IPS-20b (cell line): ENCODE data around the gene SLC9A3.

ENCODE experiments used
- H3K27ac ChIP-seq: one replicate; pipeline ENCODE4 v1.5.1; 2013; ENCODE audit warnings: low read length
- H3K27me3 ChIP-seq: 2 replicates; pipeline ENCODE4 v1.6.1; 2013; ENCODE audit warnings: mild to moderate bottlenecking, low read length, inconsistent platforms; ENCODE audit not compliant: insufficient read depth
- H3K36me3 ChIP-seq: 2 replicates; pipeline ENCODE4 v1.6.1; 2013; ENCODE audit warnings: low read depth, mild to moderate bottlenecking, inconsistent platforms, low read length, moderate library complexity; ENCODE audit not compliant: insufficient read depth
- H3K4me1 ChIP-seq: 2 replicates; pipeline ENCODE4 v1.6.1; 2013; ENCODE audit warnings: mild to moderate bottlenecking, control low read depth, inconsistent platforms, low read length, moderate library complexity; ENCODE audit not compliant: insufficient read depth
- H3K4me3 ChIP-seq: 2 replicates; pipeline ENCODE4 v1.5.1; 2013; ENCODE audit warnings: mild to moderate bottlenecking, low read length, inconsistent platforms
- H3K9ac ChIP-seq: 2 replicates; pipeline ENCODE4 v1.6.1; 2013; ENCODE audit warnings: low read depth, mild to moderate bottlenecking, inconsistent platforms, low read length, moderate library complexity
- H3K9me3 ChIP-seq: 2 replicates; pipeline ENCODE4 v1.6.1; 2013; ENCODE audit warnings: mild to moderate bottlenecking, low read depth, low read length, inconsistent platforms; ENCODE audit not compliant: insufficient read depth

The SLC9A3 gene

DNA sequence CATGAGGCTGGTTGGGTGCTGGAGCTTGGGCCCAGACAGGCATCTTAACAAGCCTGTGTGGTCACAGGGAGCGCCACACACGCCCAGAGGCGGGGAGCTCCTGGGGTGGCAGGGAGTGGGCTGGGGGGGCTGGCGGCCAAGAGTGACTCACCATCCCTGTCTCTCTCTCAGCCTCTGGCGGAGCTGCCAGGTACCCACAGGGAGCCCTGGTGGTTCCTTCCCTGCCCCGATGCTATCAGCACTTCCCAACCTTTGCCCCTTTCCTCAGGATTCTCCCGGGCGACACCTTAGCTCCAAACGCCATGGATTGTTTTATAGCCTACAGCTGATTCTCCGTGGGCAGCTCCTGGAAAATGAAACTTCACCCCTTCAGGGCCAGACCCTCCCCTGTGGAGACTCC, 5.5 kb downstream of the SLC9A3 start:
- Histone ChIP-seq H3K27me3 (peaks cover 47% of the 10 kb centered on the region), H3K27ac (no peak overlapping the region), H3K9ac (no peak overlapping the region), H3K9me3 (no peaks in the 10 kb centered on the region), H3K4me1 (no peaks in the 10 kb centered on the region; the same call in 1 of the 2 replicates), H3K36me3 (no peaks in the 10 kb centered on the region), H3K4me3 (no peak overlapping the region)

DNA sequence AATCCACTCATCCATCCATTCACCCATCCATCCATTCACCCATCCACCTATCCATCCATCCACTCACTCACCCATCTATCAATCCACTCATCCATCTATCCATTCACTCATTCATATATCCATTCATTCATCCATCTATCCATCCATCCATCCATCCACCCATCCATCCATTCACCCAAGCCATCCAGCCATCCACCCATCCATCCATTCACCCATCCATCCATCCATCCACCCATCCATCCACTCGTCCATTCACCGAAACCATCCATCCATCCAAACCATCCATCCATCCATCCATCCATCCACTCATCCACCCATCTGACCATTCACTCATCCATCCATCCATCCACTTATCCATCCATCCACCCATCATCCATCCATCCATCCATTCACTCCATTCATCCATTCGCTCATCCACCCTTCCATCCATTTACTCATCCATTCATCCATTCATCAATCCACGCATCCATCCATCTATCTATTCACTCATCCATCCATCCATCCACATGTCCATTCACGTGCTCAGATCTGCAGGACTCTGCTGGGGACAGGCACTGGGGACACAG, 6.6 kb downstream of the SLC9A3 start:
- no peaks in the 10 kb centered on the region for H3K36me3 ChIP-seq
- H3K4me3 ChIP-seq = no peak overlapping the region
- no peak overlapping the region for H3K9ac ChIP-seq
- H3K4me1 ChIP-seq = no peaks in the 10 kb centered on the region; the same call in 1 of the 2 replicates
- peaks cover 36% of the 10 kb centered on the region for H3K27me3 ChIP-seq
- no peak overlapping the region for H3K27ac ChIP-seq
- H3K9me3 ChIP-seq = no peaks in the 10 kb centered on the region

DNA sequence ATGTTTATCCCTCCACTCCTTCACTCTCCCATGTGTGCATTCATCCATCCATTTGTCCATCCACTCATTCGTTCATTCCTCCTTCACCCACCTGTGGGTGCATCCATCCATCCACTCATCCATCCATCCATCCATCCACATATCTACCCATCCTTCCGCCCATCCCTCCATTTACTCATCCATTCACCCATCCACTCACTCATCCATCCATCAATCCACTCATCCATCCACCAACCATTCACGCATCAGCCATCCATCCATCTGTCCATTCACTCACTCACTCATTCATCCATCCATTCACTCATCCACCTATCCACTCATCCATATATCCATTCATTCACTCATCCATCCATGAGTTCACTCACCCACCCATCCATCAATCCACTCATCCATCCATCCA, 7.3 kb downstream of the SLC9A3 start:
- H3K27ac ChIP-seq = no peak overlapping the region
- H3K9me3 ChIP-seq = no peaks in the 10 kb centered on the region
- H3K36me3 ChIP-seq = no peaks in the 10 kb centered on the region
- no peak overlapping the region for H3K4me3 ChIP-seq
- no peak overlapping the region for H3K9ac ChIP-seq
- no peaks in the 10 kb centered on the region; the same call in 1 of the 2 replicates for H3K4me1 ChIP-seq
- H3K27me3 ChIP-seq = peaks cover 30% of the 10 kb centered on the region

DNA sequence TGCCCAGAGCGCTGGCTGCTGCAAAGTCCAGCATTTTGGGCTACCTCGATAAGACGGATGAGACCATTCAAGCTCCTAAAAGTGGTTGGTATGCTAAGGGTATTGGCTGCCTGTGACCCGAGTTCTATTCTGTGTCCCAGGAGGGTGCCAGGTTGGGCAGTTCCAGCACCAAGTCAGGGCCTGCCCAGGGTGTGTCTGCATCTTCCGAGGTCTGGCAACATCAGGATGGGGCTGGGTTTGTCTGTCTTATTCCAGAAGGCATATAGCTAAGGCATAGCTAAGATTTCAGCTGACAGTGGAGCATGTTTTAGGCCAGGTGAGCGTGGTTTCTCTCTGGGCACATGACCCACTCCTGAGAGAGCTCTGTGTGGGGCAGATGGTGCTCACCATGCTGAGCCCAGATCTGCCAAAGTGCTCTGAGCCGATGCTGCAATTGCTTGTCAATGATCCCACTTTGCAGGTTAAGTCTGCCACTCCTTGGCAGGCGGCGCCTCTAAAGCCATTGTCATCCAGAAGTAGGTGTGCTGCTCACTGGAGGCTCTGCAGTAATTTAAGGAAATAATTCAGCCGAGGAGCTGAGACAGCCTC, 7.8 kb downstream of the SLC9A3 start:
- H3K9me3 ChIP-seq = no peaks in the 10 kb centered on the region
- no peak overlapping the region for H3K4me3 ChIP-seq
- H3K27ac ChIP-seq = no peak overlapping the region
- peaks cover 24% of the 10 kb centered on the region for H3K27me3 ChIP-seq
- H3K36me3 ChIP-seq = no peaks in the 10 kb centered on the region
- H3K4me1 ChIP-seq = no peaks in the 10 kb centered on the region
- no peak overlapping the region for H3K9ac ChIP-seq

GRCh38 chr5:515273-515836, 8.9 kb downstream of the SLC9A3 start:
- Histone ChIP-seq H3K4me3 (no peak overlapping the region), H3K27me3 (peaks cover 21% of the 10 kb centered on the region; the same call in 1 of the 2 replicates), H3K9ac (no peak overlapping the region), H3K36me3 (no peaks in the 10 kb centered on the region), H3K4me1 (no peaks in the 10 kb centered on the region), H3K9me3 (no peaks in the 10 kb centered on the region), H3K27ac (no peak overlapping the region)

- Histone ChIP-seq H3K9ac (no peak overlapping the region), H3K36me3 (no peaks in the 10 kb centered on the region), H3K4me1 (no peaks in the 10 kb centered on the region), H3K4me3 (no peak overlapping the region), H3K9me3 (no peaks in the 10 kb centered on the region), H3K27me3 (peaks cover 21% of the 10 kb centered on the region; the same call in 1 of the 2 replicates), H3K27ac (no peak overlapping the region)
Observed at GRCh38 chr5:514673-515072, 9.6 kb downstream of the SLC9A3 start.

DNA sequence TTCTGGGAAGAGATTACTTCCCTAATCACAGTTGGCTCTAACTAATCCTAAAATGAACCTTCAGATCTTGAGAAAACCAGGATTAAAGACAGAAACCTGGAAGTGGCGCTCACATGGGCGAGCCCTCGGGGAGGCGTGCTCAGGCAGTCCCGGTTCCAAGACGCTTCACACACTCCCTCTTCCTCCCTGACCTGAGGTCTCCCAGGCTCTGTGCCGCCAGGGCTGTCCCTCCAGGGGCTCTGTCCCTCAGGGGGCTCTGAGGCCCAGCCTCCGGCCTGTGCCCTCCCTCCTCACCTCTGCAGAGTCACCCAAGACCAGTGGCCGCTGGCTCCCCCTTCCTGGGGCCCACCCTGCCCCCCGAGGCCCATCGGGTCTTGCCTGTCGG, 10.2 kb downstream of the SLC9A3 start:
- no peaks in the 10 kb centered on the region for H3K4me1 ChIP-seq
- H3K27me3 ChIP-seq = peaks cover 21% of the 10 kb centered on the region; the same call in 1 of the 2 replicates
- H3K36me3 ChIP-seq = no peaks in the 10 kb centered on the region
- H3K9ac ChIP-seq = no peak overlapping the region
- H3K4me3 ChIP-seq = no peak overlapping the region
- no peaks in the 10 kb centered on the region for H3K9me3 ChIP-seq
- no peak overlapping the region for H3K27ac ChIP-seq

DNA sequence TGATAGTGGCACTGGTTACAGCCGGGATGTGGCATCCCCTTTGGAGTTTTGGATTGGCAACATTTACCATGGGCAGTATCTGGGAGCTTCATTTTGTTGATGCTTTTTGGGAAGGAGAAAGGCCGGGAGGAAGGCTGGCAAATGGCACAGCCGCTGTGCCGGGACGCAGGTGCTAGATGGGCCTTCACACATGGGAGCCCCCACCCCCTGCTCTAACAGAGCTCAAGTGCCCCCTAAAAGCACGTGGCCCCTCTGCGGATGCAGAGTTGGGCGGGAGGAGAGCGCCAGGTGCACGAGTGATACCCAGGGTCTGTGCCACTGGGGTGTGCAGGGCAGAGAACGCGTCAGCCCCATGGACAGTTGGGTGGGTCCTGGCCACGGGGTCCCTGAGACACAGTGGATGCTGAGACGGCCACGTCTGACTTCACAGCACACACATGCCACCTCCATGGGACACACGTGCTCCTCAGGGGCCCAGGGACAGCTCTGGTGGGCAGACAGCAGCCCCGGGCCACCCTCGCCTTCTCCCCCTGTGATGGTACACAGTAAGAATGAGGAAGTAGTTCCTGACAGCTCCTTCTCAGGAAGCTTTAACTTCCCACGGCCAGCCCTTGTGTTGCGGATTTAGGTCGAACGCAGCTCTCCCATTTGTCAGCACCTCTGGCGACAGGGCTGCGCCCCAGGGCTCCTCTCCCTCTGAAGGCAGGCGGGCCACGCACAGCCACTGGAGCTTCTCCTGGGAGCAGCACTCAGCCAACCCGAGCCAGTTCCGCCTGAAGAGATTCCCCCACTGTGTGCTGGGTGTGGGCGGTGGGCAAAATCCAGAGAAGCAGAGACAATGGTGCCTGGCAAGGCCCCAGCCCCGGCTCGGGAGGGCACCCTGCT, 10.8 kb downstream of the SLC9A3 start:
- no peaks in the 10 kb centered on the region for H3K36me3 ChIP-seq
- no peaks in the 10 kb centered on the region for H3K9me3 ChIP-seq
- H3K9ac ChIP-seq = no peak overlapping the region
- no peak overlapping the region for H3K27ac ChIP-seq
- peaks cover 21% of the 10 kb centered on the region; the same call in 1 of the 2 replicates for H3K27me3 ChIP-seq
- H3K4me1 ChIP-seq = no peaks in the 10 kb centered on the region
- H3K4me3 ChIP-seq = no peak overlapping the region

- Histone ChIP-seq H3K9me3 (no peaks in the 10 kb centered on the region), H3K4me3 (no peak overlapping the region), H3K9ac (no peak overlapping the region), H3K36me3 (no peaks in the 10 kb centered on the region), H3K27me3 (0 out of 2 replicates have a peak, but pooled peaks cover 5% of the 10 kb centered on the region), H3K27ac (no peak overlapping the region), H3K4me1 (no peaks in the 10 kb centered on the region)
Observed at GRCh38 chr5:511476-511875, 12.8 kb downstream of the SLC9A3 start.

- H3K4me1 ChIP-seq = no peaks in the 10 kb centered on the region
- H3K9me3 ChIP-seq = no peaks in the 10 kb centered on the region
- H3K27ac ChIP-seq = no peak overlapping the region
- no peak overlapping the region for H3K4me3 ChIP-seq
- no peaks in the 10 kb centered on the region; the same call in 1 of the 2 replicates for H3K27me3 ChIP-seq
- H3K9ac ChIP-seq = no peak overlapping the region
- H3K36me3 ChIP-seq = no peaks in the 10 kb centered on the region
Observed at GRCh38 chr5:510521-510920, 13.7 kb downstream of the SLC9A3 start.

- H3K27ac ChIP-seq = no peak overlapping the region
- no peak overlapping the region for H3K9ac ChIP-seq
- no peak overlapping the region for H3K4me3 ChIP-seq
- H3K4me1 ChIP-seq = no peaks in the 10 kb centered on the region
- H3K9me3 ChIP-seq = no peaks in the 10 kb centered on the region
- no peaks in the 10 kb centered on the region for H3K36me3 ChIP-seq
- H3K27me3 ChIP-seq = no peaks in the 10 kb centered on the region; the same call in 1 of the 2 replicates
Observed at GRCh38 chr5:509611-510185, 14.6 kb downstream of the SLC9A3 start.
